ENCODE results near the gene TAF4.

The TAF4 gene

DNA sequence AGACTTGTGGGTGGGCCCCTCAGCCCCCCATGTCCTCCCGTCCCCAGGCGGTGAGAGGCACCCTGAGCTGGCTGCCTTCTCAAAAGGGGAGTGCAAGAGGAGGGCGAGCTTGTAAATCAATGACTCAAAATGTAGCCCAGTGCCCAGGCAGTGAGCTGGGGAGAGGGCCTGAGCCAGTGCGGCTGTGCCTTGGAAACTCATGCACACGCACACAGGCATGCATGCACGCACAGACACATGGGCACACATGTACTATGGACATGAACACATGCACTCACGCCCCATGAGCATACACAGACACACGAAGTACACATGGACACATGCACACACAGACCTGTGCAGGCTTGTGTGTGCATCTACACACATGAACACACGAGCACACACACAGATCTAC is 133.5 kb downstream of the TAF4 start:
- DNase-seq (ENCODE audit: low spot score): no peak

DNA sequence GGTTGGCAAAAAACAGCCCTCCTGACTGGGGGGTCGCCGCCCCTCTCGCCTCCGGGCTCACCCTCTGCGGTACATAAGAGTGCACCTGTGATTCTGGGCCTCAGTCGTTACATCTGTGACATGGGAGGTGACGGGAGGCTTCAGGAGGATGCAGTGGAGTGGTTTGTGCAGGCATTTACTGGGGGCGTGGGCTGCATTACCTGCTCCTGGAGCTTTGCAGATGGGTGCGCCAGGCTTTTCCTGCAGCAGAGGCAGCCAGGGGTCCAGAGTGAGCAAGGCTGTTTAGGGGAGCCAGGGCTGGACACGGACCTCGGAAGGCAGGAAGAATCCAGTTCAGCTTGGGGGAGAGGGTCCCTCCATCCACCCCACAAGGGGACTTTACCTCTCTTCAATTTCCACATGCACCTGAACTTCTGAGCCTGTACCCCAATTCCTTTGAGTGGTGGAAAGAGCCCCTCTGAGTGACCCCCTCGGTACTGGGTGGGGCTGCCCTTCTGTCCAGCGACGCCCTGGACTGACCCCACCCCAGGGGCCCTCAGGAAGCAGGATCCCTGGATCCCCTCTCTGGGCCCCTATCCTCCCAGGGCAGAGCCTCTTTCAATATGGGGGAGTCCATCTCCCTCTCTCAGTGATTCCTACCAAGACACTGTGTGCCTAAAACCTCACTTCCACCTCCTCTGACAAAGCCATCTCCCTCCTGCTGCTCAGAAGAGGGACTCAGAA is 134.0 kb downstream of the TAF4 start:
- DNase-seq (ENCODE audit: low spot score): no peak

GRCh38 chr20:61930776-61931475 is 134.8 kb downstream of the TAF4 start:
- DNase-seq (ENCODE audit: low spot score): no peak

GRCh38 chr20:61929971-61930666 is 135.6 kb downstream of the TAF4 start:
- DNase-seq (ENCODE audit: low spot score): no peak

GRCh38 chr20:61929561-61929960 is 136.1 kb downstream of the TAF4 start:
- DNase-seq (ENCODE audit: low spot score): no peak

DNA sequence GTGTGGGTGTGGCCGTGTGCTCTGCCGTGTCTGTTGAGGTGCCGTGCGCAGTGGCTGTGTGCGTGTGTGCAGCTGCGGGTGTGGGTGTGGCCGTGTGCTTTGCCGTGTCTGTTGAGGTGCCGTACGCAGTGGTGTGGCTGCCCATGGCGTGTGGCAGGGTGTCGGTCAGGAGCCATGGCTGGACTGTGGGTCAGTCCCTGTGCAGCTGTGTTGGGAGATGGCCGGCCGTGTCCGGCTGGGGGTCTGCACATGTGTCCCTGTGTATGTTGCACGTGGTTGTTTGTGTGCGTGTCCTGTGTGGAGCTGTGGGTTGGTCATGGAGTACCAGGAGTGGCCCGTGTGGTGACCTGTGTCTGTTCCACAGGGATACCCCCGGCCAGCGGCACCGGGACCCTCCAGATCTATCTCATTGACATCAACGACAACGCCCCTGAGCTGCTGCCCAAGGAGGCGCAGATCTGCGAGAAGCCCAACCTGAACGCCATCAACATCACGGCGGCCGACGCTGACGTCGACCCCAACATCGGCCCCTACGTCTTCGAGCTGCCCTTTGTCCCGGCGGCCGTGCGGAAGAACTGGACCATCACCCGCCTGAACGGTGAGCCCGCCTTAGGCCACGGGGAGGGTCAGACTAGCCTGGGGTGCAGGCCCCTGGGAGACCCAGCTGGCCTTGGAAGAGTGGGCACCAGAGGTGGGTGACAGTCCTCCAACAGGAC is 137.7 kb downstream of the TAF4 start:
- DNase-seq (ENCODE audit: low spot score): no peak

- DNase-seq (ENCODE audit: low spot score): no peak
These were observed 138.4 kb downstream of the TAF4 start for GRCh38 chr20:61927193-61927825.

DNA sequence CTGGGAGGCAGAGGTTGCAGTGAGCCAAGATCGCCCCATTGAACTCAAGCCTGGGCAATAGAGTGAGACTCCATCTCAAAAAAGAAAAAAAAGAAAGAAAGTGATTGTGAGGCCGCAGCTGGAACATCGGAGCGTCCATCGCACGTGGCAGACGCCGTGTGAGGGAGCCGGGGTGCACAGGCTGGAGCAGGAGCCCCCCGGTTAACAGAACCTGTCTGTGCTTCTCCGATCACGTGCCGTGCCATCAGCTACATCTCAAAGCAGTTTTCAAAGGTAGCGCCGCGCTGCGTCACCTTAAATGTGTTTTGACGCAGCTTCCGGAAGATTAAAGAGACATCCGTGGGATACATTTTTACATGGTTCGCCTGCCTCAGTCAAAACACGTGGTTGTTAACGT is 138.9 kb downstream of the TAF4 start:
- no peak for DNase-seq (ENCODE audit: low spot score)

GRCh38 chr20:61926253-61926613 is 139.4 kb downstream of the TAF4 start:
- no peak for DNase-seq (ENCODE audit: low spot score)

DNA sequence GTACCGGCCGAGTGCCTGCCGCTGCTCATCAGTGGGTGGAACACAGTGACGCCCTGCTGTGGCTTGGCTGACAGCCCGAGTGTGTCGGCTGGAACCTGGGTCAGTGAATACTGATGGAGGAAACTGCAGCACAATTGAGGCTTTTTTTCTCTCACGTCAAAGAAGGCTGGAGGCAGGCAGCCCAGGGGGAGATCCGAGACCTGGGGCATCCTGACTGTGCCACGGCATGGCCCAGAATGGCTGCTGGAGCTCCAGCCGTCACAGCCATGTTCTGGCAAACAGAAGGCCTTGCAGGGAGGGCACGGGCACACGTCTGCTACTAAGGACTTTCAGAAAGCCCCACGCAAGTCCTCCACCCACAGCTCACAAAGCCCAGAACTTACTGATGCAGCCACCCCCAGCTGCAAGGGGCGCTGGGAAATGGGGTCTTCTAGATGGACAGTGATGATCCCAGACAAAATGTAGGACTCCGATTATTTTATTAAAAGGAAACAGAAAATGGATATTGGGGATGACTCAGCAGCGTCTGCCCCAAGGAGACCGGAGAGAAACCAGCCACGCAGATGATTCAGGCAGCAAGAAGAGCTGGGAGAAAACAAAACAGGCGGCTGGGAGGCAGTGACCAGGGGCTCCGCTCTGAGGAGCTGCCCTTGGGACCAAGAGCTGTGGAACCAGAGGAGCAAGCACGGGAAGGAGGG is 140.0 kb downstream of the TAF4 start:
- no peak for DNase-seq (ENCODE audit: low spot score)

GRCh38 chr20:61924858-61925554 is 140.7 kb downstream of the TAF4 start:
- no peak for DNase-seq (ENCODE audit: low spot score)
